HG03196 (cell line): ENCODE data around the gene SLC2A13.
"Not testable (repeated sequence)": the region's sequence is repeated elsewhere in the genome, so short reads cannot be mapped to it uniquely, and the experiment has no call there.

Experiments used
- ATAC-seq: cut with Tn5 transposase; IDR thresholded peaks from one replicate; pipeline ENCODE4 v1.9.1; 2021; ENCODE audit not compliant: unreplicated experiment

The SLC2A13 gene

DNA sequence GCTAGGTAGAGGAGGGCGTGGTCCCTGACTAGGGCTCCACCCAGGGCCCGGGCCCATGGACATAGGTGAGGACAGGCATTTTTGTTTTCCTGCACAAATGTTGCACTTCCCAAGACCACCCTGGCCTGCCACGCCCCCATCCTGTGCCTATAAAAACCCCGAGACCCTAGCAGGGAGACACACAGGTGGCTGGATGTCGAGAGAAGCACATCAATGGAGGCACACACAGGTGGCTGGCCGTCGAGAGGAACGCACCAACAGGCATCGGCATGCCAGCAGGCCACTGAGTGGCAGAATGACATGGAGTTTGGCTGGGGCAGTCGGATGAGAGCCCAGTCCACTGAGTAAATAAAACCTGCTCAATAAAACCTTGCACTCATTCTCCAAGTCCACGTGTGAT, 328.4 kb downstream of the SLC2A13 start:
- ATAC-seq, result no peak

DNA sequence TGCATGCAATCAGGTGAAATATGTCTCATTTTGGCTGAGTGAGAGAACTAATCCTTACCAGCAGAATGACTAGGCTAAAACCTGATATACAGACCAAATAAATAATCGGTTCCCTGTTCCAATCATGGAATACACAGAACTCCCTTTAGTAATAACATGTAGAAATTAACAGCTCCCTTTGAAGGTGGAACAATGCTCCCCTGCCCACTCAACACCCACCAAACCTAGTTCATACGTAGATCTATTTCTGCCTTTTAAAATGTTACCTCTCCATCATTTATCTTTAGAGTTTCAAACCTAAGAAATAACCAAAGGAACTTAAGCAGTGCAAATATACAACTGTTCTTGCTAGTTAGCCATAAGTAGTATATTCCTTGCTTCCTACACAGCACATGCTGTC, 332.6 kb downstream of the SLC2A13 start:
- no peak for ATAC-seq

DNA sequence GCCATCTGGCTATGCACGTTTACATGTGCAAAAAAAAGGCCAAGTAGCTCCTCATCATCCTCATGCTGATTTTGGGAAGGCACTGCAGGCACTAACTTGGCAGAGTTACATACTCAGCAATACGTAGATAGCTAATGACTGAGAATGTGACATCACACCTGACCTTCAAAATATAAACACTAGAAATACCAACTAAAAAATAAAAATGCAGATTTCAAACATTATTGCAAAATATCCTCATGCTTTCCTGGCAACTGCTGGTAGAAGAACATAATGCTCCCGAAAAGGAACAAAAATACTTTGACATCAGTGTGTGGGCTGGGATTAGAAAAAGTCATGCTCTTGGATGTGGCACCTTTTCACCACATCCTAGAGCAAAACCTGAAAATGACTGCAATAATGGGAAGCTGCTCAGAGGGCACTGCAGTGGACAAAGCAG, 333.0 kb downstream of the SLC2A13 start:
- no peak for ATAC-seq

DNA sequence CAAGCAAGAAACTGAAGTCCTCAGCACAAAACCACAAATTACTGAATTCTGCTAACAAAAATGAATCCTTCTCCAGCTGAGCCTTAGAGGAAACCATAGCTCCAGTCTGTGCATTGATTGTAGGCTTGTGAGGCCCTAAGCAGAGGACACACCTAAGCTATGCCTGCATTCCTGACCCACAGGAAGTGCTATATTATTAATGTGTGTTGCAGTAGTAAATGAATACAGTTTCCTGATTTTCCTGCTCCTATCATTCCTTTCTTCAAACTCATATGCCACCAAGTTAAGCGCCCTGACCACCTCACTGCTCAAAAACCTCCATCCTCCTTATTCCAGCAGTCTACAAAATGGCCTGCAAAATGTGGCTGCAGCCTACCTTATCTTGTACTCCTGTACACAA, 334.4 kb downstream of the SLC2A13 start:
- ATAC-seq, result no peak

DNA sequence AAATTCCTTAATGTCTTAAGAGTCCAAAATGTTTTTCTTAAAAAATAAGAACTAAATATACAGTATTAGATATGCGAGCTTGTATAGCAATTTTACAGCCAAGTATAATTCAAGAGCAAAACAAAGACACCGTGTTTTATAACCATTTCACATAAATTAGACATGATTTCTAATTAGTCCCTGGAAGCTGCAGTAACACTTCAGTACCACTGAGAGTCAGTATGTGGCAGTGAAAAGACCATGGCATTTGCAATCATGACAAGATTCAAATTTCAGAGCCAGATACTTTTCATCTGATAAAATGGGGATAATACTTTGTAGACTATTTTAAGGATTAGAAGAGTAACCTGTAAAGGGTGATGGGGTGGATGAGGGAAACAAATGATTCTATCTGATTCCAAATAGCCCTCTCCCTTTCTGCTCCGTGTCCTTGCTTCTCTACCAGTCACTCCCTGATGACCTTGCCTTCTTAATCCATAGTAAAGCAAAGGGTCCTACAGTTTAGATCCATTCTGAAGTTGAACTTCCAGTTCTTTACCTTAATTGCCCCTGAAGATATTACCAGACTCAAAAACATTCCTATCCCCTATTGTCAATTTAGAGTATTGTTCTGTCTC, 340.8 kb downstream of the SLC2A13 start:
- ATAC-seq, result no peak

GRCh38 chr12:39763890-39764169, 342.1 kb downstream of the SLC2A13 start:
- ATAC-seq, result no peak

GRCh38 chr12:39763071-39763889, 342.6 kb downstream of the SLC2A13 start:
- no peak for ATAC-seq

GRCh38 chr12:39755478-39755877, 350.4 kb downstream of the SLC2A13 start:
- no peak for ATAC-seq

GRCh38 chr12:39752482-39753137, 353.3 kb downstream of the SLC2A13 start:
- no peak for ATAC-seq

GRCh38 chr12:39746151-39746550, 359.7 kb downstream of the SLC2A13 start:
- not testable (repeated sequence) for ATAC-seq

DNA sequence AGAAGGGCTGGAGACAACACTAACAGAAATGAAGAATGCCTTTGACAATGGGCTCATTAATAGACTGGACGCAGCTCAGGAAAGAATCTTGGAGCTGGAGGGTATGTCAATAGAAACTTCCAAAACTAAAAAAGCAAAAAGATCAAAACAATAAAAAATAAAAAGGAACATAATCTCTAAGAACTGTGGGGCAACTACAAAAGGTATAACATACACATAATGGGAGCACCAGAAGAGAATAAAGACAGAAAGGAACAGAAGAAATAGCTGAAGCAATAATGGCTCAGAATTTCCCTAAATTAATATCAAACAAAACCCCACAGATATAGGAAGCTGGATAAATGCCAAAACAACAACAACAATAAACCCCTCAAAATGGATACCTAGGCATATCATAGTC, 362.2 kb downstream of the SLC2A13 start:
- no peak for ATAC-seq

DNA sequence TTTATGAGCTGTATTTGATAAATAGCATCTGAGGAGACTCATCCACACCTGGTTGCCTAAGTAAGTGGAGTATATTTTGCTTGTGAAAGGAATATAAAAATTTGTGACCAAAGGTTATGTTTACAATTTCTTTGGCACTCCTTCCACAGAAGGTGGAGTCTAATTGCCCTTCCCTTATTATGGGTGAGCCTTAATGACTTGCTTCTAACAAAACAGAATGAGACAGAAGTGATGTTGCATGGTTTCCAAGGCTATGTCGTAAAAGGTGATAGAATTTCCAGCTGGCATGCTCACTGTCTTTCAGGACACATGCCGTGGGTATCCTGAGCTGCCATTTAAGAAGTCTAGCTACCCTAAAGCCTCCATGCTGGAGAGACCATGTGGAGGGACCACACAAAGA, 369.5 kb downstream of the SLC2A13 start:
- no peak for ATAC-seq

DNA sequence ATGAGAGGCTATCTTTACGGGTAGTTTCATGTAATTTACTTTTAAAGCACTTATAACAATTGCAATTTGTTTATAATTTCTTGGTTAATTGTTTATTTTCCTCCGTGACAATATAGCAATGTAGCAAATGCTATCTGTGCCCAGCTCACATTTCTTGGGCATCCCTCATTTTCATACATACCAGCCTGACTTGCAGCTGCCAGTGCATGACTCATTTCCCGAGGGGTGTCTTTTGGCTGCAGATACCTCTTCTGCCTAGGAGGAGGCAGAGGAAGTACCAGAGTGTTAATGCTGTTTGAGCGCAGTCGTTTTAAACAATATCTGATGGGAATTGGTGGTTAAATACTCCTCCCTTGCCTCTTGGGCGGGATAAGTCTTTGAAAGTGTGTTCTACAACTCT, 382.1 kb downstream of the SLC2A13 start:
- ATAC-seq, result no peak

- ATAC-seq, result no peak
These were observed 383.4 kb downstream of the SLC2A13 start for GRCh38 chr12:39722504-39722903.

DNA sequence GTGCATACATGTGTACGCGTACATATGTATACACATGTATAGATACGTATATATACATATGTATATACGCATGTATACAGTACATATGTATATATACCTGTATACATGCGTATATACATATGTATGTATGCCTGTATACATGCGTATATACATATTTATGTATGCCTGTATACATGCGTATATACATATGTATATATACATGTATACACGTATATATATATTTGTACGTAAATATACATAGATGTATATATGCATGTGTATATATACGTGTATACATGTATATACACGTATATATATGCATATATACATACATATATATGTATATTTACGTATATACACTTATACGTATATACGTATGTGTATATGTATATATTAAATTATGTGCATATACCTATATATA, 392.3 kb downstream of the SLC2A13 start:
- ATAC-seq, result no peak

DNA sequence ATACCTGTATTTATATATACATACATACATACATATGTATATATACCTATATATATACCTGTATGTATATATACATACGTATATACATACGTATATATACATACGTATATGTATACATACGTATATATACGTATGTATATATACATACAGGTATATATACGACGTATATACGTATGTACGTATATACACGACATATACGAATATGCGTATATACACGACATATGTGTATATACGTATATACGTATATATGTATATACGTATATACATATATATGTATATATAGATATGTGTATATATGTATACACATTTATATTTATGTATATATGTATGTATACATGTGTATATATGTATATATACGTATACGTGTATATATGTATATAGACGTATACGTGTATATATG, 393.5 kb downstream of the SLC2A13 start:
- ATAC-seq, result no peak
